HTR-8/SVneo (cell line): ENCODE measurements around the gene CHKB.

Source experiments
- DNase-seq: peaks from one replicate; pipeline ENCODE4 v3.0.0; 2011; ENCODE audit warnings: low spot score, mixed read lengths; ENCODE audit not compliant: insufficient read length
- FAIRE-seq: peaks from 2 replicates; lab custom pipeline; 2011; peaks lifted over from hg19 to GRCh38; lab: Jason Lieb, UNC

The CHKB gene

DNA sequence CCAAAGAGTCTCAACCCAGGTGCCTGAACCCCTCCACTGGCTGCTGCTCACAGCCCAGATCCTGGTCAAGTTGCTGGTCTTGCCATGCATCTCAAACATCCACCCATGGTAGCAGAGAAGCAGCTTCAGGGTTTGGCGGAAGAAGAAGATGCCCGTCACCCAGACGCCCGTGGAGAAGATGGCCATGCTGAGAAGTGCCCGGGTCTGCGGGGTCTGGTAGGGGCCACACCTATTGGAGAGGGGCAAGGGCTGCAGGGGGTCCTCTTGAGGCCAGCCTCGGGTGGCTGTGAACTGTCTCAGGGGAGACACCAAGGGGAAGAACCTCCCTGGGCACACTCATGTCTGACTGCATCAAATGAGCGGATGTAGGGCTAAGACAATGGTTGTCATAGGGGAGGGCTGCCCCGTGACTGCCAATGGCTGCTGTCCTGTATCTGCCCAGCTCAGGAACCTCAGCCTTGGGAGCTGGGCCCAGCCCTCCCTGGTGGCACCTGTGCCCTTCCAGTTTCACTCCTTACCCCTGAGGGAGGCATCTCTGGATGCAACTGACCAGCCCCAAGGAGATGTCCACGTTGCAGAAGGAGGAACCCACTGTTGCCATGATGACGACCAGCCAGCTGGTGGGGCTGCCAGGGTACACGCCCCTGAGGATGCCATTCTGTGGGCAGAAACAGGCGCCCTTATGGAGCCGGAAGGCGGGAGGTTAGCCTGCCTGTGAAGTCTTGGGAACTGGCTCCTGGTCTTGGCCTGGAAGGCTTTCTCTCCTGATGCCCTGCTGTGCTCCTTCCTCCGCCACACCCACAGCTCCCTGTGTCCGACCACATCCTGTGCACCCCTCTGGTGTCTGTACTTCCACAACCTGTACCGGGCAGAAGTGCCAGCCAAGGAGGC, 5.6 kb downstream of the CHKB start:
- FAIRE-seq (no peak), DNase-seq (no peak)

DNA sequence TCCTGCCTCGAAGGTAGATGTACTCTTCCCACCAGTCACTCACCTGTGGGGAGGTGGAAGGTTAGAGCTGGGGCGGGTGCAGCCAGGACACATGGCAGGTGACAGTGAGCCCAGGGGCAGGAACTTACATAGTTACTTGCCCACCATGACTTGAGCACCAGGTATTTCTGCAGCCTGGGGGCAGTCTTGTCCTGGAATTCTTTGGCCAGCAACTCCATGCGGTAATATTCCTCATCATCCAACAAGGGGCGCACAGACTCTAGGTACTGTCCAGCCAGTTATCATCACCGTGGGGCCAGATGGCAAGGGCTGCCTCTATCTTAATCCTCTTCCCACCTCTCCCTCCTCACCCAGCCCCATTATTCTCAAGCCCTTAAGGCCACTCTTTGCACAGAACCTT, 6.6 kb downstream of the CHKB start:
- DNase-seq: no peak

DNA sequence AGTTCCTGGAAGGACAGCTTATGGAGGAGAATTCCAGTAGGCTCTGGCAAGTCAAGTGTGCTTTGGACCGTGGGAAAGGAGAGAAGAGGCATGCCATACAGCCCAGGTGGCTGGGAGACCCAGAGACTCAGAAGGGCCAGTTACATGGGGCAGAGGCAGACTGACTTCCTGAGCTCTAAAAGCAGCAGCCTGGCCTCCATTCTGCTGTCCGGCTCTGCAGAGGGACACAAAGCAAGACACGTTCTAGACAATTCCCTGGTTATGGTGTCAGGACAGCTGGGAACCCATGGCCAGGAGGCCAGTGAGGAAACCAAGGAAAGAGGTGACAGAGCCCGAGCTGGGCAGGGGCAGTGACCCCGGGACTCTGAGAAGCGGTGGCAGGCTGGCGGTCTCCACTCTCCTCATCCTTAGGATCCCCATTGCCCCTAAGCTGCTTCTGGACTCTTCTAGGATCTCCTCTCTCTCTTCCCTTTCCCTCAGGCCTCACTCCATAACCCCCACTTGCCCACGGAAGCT, 7.2 kb downstream of the CHKB start:
- FAIRE-seq (no peak), DNase-seq (no peak)

More for the DNA sequence above, 6.6 kb downstream of the CHKB start:
- no peak for FAIRE-seq

DNA sequence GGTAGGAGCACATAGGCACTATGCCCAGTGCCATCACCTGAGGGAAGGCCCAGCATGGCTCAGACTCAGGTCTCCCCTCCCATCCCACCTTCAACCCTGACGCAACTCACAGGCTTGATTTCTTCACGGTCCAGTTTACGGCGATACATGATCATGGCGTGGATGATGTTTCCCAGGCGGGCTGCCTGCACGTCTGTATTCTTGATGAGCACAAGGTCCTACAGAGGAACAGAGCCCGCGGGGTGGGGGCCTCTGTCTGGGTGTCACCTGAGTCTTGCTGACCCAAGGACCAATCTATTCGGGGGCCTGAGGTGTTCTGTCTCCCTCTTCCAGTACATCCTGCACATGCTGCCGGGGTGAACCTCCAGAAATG, 8.3 kb downstream of the CHKB start:
- FAIRE-seq (no peak), DNase-seq (no peak)

DNA sequence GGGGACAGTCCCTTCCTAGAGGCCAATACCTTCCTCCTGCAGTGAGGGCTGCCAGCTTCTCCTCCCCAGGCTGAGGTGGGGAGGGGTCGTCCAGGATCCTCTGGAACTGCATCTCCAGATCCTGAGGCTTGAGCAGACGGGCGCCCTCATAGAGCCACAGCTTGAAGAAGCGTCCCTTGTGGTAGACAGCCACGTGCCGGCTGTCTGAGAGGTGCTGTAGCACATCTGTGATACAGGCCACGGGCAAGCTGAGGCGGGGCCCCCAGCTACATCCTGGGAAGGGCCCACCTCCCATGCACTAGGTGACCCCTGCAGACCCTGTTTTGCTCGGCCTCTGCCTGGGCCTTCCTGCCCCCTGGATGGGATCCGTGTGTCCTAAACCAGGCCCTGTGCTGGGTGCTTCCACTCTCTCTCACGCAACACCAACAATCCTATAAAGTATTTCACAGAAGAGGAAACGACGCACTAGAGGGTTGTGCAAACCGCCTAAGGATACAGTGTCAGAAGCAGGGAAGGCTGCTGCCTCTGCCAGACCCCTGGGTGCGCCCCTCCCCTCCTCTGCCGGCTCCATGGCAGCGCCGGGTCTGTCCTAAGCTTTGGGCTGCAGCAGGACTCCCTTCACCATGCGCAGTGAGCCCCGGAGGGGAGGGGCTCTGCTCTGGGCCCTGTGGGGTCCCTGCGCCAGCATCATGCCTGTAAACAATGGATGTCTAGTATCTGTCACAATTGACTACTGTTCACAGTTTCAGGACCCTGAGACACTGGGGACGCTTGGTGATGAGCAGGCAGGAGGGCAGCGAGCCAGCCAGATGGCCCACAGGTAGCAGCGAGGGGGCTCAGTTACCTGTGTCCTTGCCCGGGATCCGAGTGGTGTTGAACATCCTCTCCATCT, 8.9 kb downstream of the CHKB start:
- FAIRE-seq (no peak), DNase-seq (no peak)

DNA sequence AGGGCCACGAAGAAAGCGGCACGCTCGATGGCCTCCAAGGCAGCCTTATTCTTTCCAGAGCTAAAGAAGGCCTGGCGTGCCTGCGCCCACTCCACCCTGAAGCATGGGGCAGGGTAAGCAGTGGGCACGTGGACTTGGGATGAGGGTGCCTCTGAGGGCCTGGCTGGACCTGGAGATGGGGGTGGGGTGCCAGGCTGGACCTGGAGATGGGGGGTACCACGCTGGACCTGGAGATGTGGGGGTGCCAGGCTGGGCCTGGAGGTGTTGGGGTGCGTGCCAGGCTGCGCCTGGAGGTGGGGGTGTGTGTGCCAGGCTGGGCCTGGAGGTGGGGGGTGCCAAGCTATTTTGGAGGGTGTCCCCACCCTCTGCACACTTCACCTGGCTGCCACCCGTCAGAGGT, 9.7 kb downstream of the CHKB start:
- FAIRE-seq (peak; percentile 31), DNase-seq (no peak)

DNA sequence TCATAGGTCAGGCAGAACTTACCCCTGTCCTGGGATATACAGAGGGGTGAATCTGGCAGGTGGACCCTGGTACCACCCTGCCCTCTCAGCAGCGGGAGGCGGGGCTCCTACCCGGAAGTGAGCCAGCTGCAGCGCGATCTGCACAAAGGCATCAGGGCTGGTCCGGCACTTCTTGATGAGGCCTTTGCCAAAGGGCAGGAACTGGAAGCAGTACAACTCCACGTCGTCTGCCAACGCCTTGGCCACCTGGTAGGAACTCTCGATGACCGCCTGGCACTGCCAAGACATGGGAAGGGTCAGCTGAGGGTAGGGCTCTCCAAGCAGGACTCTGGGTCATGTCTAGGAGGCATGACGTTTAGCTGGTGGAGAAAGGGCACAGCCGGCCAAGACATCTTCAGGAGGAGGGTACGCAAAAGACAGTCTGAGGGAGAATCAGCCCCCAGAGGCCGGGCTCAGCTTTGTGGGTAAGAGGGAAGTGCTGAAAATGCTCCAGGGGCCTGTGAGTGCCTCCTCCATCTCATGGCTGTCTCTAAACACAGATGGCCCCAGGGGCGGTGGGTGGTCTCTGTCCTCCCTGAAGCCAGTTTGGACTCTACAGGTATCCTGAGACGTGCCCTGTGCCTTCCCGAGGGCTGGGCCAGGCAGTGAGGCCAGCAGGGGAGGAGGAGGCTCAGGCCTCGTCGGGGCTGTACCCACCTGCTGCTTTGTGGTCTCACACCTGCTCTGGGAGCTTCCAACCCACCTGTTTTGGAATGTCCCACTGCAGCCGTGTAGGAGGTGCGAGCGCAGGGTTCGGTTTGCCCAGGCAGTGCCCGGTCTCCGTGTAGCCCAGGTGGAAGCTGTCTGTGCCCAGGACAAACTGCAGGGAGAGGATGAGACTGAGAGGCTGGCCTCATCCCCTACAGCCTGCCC, 11.1 kb downstream of the CHKB start:
- DNase-seq (no peak), FAIRE-seq (no peak)

DNA sequence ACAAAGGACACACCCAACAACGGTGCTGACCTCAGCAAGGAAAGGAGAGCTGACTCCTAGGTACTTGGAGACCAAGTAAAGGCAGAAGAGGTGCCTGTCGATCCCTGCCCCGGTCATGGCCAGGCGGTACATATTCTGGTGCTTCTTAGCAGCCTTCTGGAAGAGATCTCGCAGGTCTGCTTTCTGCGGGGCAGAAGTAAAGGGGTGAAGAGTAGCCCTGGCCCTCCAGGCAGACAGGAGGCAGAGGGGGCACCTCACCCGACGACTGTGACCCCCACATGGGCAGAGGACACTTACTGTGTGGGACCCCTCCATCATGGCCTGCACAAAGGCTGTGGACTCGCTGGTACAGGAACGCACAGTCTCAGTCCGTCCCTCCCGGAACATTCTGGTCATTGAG, 11.8 kb downstream of the CHKB start:
- no peak for DNase-seq
- FAIRE-seq: no peak

DNA sequence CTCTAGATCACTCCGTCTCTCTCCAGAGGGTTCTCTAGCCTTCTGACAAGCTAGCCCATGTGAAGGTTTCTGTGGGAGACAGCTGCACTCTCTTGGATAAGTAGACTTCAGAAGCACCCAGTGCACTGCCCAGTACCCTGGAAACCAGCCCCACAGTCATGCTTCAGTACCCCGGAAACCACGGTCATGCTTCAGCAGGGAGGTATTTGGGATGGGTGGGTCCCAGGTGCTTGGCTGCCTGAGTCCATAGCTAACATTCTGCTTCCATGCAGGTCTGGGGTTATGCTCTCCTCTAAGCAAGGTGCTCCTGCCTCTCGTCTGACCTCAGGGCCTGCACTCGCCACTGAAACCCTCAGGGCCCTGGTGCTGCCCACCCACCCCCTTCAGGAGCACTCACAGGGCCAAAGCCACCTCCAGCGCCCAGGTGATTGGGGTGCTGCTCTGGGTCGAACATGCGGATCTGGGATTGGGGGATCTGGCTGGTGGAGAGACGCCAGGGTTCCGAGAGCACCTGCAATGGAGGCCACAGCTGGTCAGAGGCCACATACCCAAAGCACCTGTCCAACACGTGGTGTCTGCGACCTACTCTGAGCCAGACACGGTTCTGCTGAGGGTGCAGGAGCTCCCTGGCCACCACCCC, 12.6 kb downstream of the CHKB start:
- FAIRE-seq (no peak), DNase-seq (no peak)

DNA sequence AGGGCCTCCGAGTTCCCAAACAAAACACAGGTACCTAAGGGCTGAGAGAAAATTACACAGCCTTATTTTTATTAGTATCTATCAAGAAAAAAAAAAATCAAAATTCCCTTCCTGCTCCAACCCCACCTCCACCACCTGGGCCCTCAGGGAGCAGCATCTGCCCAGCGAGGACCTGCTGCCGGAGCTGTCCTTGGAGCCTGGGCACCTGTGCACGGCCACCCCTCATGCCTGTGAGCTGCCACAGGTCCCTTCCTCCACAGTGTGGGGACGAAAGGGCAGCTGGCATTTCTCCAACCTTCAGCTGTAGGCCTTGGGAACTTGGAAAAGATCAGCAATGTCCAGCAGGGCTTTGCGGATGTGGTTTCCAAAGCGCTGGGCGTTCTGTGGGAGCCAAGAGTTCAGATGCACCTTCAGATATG, 13.6 kb downstream of the CHKB start:
- DNase-seq (no peak), FAIRE-seq (no peak)

DNA sequence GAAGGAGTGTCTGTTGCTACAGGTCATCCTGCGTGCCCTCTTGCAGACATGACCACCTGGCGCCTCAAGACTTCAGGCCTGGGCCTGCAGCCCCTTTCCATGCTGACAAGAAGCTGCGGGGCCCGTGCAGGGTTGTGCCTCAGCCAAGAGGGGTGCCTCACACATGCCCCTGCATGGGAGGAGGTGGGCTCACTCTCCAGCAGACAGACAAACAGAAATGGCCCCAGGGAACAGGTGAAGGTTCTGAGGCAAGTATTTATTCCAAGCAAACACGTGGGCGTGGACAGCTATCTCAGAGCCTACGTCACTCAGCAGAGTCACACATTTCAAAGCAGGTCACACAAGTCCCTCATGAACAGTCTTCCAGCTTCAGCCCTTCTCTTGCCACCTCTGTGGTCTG, 14.0 kb downstream of the CHKB start:
- no peak for FAIRE-seq
- no peak for DNase-seq

DNA sequence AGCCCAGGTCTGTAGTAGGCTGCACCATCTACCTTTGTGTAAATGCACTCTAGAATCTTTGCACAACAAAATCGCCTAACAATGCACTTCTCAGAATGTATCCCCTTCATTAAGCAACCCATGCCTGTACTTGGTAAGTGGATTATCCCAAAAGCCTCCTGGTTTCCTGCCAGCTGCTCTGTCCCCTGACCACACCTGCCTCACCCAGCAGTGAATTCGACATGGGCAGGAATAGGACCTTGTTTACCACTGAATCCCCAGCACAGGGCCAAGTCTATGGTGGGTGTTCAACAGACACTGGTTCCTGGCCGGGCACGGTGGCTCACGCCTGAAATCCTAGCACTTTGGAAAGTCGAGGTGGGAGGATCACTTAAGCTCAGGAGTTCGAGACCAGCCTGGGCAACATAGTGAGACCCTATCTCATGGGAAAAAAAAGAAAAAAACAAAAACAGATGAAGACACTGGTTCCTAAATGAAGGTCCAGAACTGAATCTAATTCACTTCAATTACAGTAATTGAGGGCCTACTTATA, 14.9 kb downstream of the CHKB start:
- no peak for DNase-seq
- no peak for FAIRE-seq

DNA sequence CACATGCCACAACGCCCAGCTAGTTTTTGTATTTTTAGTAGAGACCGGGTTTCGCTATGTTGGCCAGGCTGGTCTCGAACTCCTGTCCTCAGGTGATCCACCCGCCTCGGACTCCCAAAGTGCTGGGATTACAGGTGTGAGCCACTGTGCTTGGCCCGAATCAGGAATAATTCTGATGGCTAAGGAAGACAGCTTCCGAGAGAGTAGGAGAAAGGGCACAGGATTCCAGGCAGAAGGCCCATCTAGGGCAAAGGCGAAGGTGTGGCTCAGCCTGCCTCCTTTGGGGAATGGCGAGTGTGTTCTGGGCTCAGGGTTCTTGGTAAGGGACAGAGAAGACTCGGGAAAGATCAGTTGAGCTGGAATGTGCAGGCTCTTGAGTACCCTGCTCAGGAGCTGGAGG, 18.4 kb downstream of the CHKB start:
- DNase-seq: no peak
- no peak for FAIRE-seq

DNA sequence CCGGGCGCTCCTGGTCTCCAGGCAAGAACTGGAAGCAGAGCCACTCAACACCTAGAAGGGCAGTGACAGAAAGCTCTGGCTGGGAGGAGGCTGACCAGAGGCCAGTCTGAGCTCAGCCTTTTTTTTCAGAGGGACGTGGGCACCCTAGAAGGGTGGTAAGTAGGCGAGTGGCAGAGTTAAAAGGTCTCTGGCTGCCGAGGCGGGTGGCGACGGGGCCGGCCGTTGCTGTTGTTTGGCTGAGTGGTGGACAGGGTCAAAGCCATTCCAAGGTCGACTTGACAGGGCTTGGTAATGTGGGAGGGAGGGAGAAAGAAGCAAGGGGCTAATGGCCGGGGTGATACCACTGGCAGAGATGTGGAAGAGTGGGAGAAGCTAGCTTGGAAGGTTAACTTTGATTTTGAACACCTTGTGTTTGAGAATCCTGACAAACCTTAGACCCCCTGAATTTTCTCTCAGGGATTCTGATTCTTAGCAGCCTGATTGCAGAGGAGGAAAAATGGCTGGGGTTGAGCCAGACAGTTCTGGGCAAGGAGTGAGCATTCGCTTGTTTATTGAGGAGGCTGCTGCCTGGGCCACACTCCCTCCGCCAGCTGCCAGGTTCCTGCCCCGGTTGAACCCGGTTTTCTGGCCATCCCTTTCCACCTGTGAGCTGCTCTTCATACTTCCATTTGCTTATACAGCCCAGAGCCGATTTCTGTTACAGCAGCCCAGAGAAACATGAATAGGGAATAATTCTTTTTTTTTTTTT, 19.1 kb downstream of the CHKB start:
- no peak for DNase-seq
- FAIRE-seq: no peak

DNA sequence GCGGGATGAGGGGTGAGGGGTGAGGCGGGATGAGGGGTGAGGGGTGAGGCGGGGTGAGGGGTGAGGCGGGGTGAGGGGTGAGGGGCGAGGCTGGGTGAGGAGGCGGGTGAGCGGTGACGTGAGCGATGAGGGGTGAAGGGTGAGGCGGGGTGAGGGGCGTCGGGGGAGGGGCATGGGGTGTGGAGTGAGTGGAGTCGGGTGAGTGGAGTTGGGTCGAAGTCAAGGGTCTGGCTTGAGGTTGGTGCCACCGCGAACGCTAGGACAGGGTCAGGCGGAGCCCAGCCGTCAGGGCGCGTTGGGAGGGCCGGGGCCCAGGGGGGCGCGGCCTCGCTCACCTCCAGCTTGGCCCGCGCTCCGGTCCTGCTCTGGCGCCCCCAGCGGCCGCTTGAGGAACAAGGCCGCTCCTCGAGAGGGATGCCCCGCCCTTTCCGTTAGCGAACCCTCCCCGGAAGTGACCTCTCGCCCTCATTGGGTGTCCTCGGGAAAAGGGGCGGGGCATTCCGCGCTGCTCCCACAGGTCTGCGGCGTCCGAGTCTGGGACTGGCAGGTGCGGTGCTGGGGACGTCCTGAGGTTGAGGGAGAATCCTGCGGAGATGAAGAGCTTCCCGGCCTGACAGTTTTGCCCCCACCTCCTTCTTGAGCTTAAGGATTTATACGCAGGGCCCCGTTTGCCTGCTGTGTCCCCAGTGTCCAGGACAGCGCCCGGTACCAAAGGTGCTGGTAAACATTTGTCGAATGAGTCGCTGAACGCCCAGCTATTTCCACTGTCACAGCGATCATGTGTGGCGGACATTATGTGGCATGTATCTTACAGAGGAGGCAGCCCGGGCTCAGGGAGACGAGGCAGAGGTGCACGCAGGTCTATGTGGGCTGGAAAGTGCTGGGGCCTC, 19.9 kb downstream of the CHKB start, which contains the start of gene SYCE3:
SYCE3 (minus strand) TSS at position 397 of the 890 bp plus-strand sequence. CDS start 6,514 bp downstream, outside the sequence.
- DNase-seq (peak; percentile 92), FAIRE-seq (peak; percentile 60)

DNA sequence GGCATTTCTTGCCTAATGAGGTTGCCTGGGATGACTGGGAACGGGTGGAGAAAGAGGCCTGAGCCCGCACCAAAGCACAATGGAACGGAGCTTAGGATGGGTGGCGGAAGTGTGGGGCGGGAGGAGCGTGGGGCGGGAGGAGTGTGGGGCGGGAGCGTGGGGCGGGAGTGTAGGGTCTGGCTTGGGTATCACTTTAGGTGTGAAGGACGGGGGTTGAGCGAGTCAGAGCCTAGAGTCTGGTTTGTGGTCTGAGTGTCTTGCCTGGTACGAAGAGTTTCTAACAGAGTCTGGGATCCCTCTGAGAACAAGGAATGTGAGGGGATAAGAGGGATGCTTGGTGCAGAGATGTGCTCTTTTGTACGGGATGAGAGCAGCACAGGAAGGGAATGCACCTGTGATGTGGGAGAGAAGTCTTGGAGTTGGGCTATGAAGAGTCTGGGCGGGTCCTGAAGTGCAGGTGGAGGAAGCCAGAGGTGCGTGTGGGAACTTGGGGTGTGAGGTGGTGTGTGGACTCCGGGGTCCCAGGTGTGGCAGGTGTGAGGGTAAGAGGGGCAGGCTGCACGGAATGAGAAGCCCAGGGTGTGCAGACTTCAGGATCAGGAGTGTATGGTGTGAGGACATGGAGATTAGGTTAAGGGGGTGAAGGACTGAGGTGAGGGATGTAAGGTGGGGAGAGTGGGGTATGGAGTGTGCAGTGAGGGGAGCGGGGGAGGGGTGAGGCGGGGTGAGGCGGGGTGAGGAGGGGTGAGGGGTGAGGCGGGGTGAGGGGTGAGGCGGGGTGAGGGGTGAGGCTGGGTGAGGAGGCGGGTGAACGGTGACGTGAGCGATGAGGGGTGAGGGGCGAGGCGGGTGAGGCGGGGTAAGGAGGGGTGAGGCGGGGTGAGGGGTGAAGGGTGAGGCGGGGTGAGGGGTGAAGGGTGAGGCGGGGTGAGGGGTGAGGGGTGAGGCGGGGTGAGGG, 21.0 kb downstream of the CHKB start:
- FAIRE-seq (no peak), DNase-seq (no peak)
